HepG2 (cell line): ENCODE measurements around the gene SLAMF6.

Experiments used
- POGK ChIP-seq: sonication (generic); formaldehyde crosslinking; conservative IDR thresholded peaks from 2 replicates; pipeline ENCODE4 v1.8.0; 2022; ENCODE audit warnings: mild to moderate bottlenecking, moderate library complexity, missing genetic modification reagents
- PPARG ChIP-seq: conservative IDR thresholded peaks from 2 replicates; pipeline ENCODE4 v1.6.1; 2016; ENCODE audit warnings: missing biosample characterization, missing genetic modification reagents
- SAFB2 ChIP-seq: sonication (generic); formaldehyde crosslinking; IDR thresholded peaks from 2 replicates; pipeline ENCODE4 v1.5.1; 2020; ENCODE audit warnings: missing genetic modification reagents, low read depth, mild to moderate bottlenecking, borderline replicate concordance
- ZBTB7A ChIP-seq: sonication (generic); formaldehyde crosslinking; IDR thresholded peaks from 2 replicates; pipeline ENCODE4 v1.8.0; 2022; ENCODE audit warnings: mild to moderate bottlenecking, missing genetic modification reagents
- ZNF24 ChIP-seq: fragments of 450-650 bp; IDR thresholded peaks from 2 replicates; pipeline ENCODE4 v1.6.1; 2017; ENCODE audit warnings: antibody characterized with exemption, mild to moderate bottlenecking
- ZNF569 ChIP-seq: sonication (generic); formaldehyde crosslinking; IDR thresholded peaks from 2 replicates; pipeline ENCODE4 v1.5.0; 2020; ENCODE audit warnings: mild to moderate bottlenecking, missing genetic modification reagents, moderate library complexity, borderline replicate concordance
- ZSCAN12 ChIP-seq: sonication (generic); formaldehyde crosslinking; IDR thresholded peaks from 2 replicates; pipeline ENCODE4 v1.9.0; 2021; ENCODE audit warnings: mild to moderate bottlenecking, missing genetic modification reagents

GRCh38 chr1:160519642-160520435 is 3.2 kb downstream of the SLAMF6 start:
- TF ChIP-seq ZNF569 (CRISPR knock-in tag), result no peak
- TF ChIP-seq ZBTB7A, result no peak
- TF ChIP-seq PPARG (CRISPR knock-in tag), result no peak
- no peak for TF ChIP-seq ZSCAN12 (CRISPR knock-in tag)
- no peak for TF ChIP-seq SAFB2 (CRISPR knock-in tag)
- no peak for TF ChIP-seq ZNF24
- no peak for TF ChIP-seq POGK (CRISPR knock-in tag)
